ENCODE results near the gene PPARG. TPM values are rescaled to one million over a fixed set of nuclear protein-coding genes. Genes with fewer than 3 reads are reported as not detected.

Gene PPARG
- total and polyA plus RNA-seq, 2 of the 8 experiments (the other 6 are each of a cell fraction or from before 2014, with no cell fraction given): 0.06 TPM; not detected in 1

DNA sequence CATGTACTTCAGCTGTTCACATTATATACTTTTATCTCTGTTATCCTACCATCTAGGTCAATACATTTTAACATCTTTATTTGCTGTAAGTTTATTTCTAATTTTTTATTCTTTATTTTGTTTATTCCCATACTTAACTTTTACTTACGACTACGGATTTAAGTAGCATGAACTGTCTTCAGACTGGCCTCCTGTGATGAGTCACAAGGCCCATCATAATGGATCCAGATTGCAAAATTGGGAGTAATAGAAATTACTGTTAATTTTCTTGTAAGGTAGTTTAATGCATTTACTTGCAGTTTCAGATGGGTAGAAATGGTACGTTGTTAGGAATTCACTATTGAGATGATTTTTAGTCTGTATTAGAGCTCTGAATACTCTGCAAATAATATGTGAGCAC is 45.9 kb downstream of the PPARG start:
- Histone ChIP-seq H3K27me3 (replicated peaks in 1 of 4; ENCODE audit: control insufficient read depth in 3 of 4, extremely low read depth in 1 of 4, insufficient read depth in 3 of 4, low read length in 3 of 4) (no peaks in the 10 kb centered on the region), H3K79me1 (ENCODE audit: low read depth, low read length) (no peaks in the 10 kb centered on the region), H3K9me3 (ENCODE audit: insufficient read depth in 2 of 2, low read depth in 1 of 2, low read length in 1 of 2) (no peaks in the 10 kb centered on the region), H2BK5ac (ENCODE audit: low read depth, low read length) (no peak overlapping the region), H2AK5ac (ENCODE audit: low read depth, low read length) (no peak overlapping the region), H4K20me1 (replicated peaks in 1 of 2; ENCODE audit: control insufficient read depth in 1 of 2, insufficient read depth in 2 of 2, low read length in 2 of 2) (no peaks in the 10 kb centered on the region), H3K27ac (ENCODE audit: low read depth, low read length) (no peak overlapping the region), H2AFZ (ENCODE audit: low read length) (no peak overlapping the region), H3K18ac (ENCODE audit: extremely low read depth, low read length) (no peak overlapping the region), H3K79me2 (ENCODE audit: control insufficient read depth in 1 of 2, insufficient read depth in 2 of 2, low read length in 2 of 2) (no peaks in the 10 kb centered on the region), H3K9ac (replicated peaks in 1 of 4; ENCODE audit: extremely low read depth in 1 of 4, low read depth in 3 of 4, low read length in 3 of 4) (no peak overlapping the region), H2BK12ac (ENCODE audit: low read depth, low read length) (no peak overlapping the region), H3K23ac (ENCODE audit: insufficient read length) (no peak overlapping the region), H3K56ac (replicated peaks; ENCODE audit: insufficient read length, low read depth, low read length) (no peak overlapping the region), H4K8ac (ENCODE audit: extremely low read depth, insufficient read depth, low read length) (no peak overlapping the region), H3K4me1 (replicated peaks in 1 of 4; ENCODE audit: control insufficient read depth in 3 of 4, insufficient read depth in 4 of 4, low read length in 3 of 4) (no peaks in the 10 kb centered on the region), H3K4me2 (ENCODE audit: insufficient read depth in 1 of 2, low read depth in 2 of 2, low read length in 2 of 2) (no peak overlapping the region), H3K4ac (replicated peaks; ENCODE audit: insufficient read length, low read depth, low read length) (no peak overlapping the region), H2BK120ac (replicated peaks; ENCODE audit: low read depth, low read length) (no peak overlapping the region), H4K5ac (ENCODE audit: insufficient read length, low read depth, low read length) (no peak overlapping the region), H2BK20ac (ENCODE audit: low read length) (no peak overlapping the region), H3K4me3 (ENCODE audit: extremely low read depth in 1 of 4, insufficient read depth in 2 of 4, low read depth in 3 of 4, low read length in 4 of 4) (no peak overlapping the region), H3K23me2 (ENCODE audit: low read depth, low read length) (no peaks in the 10 kb centered on the region), H2BK15ac (ENCODE audit: low read length) (no peak overlapping the region), H4K91ac (replicated peaks; ENCODE audit: insufficient read length, low read length) (no peak overlapping the region), H3K14ac (ENCODE audit: insufficient read length) (no peak overlapping the region), H3K36me3 (ENCODE audit: control insufficient read depth in 2 of 4, insufficient read depth in 4 of 4, low read length in 3 of 4) (no peaks in the 10 kb centered on the region)
- DNase-seq (ENCODE audit: low read depth in 1 of 2, low spot score in 2 of 2) (no peak), FAIRE-seq (no peak)
- POLR2A ChIA-PET (ENCODE audit: partially characterized antibody): no interaction called here
- CTCF ChIA-PET (ENCODE audit: partially characterized antibody): no interaction called here
- 83% methylated on average over 3 of the region's 3 CpGs; no CpG with 5 or more reads in 1 of the 2 experiments for WGBS, 2 experiments (ENCODE audit: extremely low coverage in 1 of 2, insufficient coverage in 1 of 2, insufficient read length in 1 of 2, insufficient replicate concordance in 2 of 2, low coverage in 1 of 2, low lambda C conversion rate in 2 of 2, missing lambda C conversion rate in 1 of 2)
- TF ChIP-seq SIN3A (conservative IDR thresholded peaks at IDR 0.05 in 1 of 2, IDR thresholded peaks at IDR 0.05 in 1 of 2; ENCODE audit: low read depth in 1 of 2, low read length in 2 of 2) (no peak), HDAC2 (IDR thresholded peaks at IDR 0.05; ENCODE audit: borderline replicate concordance in 1 of 2, low read depth in 2 of 2, low read length in 2 of 2) (no peak), EZH2 (IDR thresholded peaks at IDR 0.05; ENCODE audit: low read depth, low read length, severe bottlenecking) (no peak), ASH2L (IDR thresholded peaks at IDR 0.05; ENCODE audit: low read length) (no peak), RNF2 (IDR thresholded peaks at IDR 0.05; ENCODE audit: borderline replicate concordance, low read depth, low read length, missing control alignments, poor library complexity, severe bottlenecking) (no peak), MAFK (IDR thresholded peaks at IDR 0.05; ENCODE audit: low read depth, low read length) (no peak), JUND (IDR thresholded peaks at IDR 0.05; ENCODE audit: low read length) (no peak), SUZ12 (IDR thresholded peaks at IDR 0.05; ENCODE audit: low read length) (no peak), TAF1 (IDR thresholded peaks at IDR 0.05; ENCODE audit: low read depth, low read length) (no peak), CBX8 (IDR thresholded peaks at IDR 0.05; ENCODE audit: borderline replicate concordance, low read depth, low read length) (no peak), SIRT6 (IDR thresholded peaks at IDR 0.05; ENCODE audit: low read length) (no peak), BCL11A (IDR thresholded peaks at IDR 0.05; ENCODE audit: low read depth in 2 of 2, low read length in 2 of 2) (no peak), TAF7 (optimal IDR thresholded peaks at IDR 0.05; ENCODE audit: borderline replicate concordance, low read depth, low read length) (no peak), POLR2A (IDR thresholded peaks at IDR 0.05; ENCODE audit: control extremely low read depth in 1 of 2, low read depth in 2 of 2, low read length in 2 of 2) (no peak), JUN (IDR thresholded peaks at IDR 0.05; ENCODE audit: low read depth, low read length) (no peak)
